KBM-7 (cell line): ENCODE data around the gene SLC16A8.

Experiments used
- DNase-seq: peaks from one replicate; pipeline ENCODE4 v3.0.0-alpha.2; 2015
- in situ Hi-C: fragments of 300-500 bp; cut with MboI; formaldehyde crosslinking; loops from 2 replicates; pipeline ENCODE4 v1.14.3; 2020; ENCODE audit warnings: low sequenced_read_pairs, low pct_unique_long_range_greater_than_20kb, mixed read lengths

Gene SLC16A8

DNA sequence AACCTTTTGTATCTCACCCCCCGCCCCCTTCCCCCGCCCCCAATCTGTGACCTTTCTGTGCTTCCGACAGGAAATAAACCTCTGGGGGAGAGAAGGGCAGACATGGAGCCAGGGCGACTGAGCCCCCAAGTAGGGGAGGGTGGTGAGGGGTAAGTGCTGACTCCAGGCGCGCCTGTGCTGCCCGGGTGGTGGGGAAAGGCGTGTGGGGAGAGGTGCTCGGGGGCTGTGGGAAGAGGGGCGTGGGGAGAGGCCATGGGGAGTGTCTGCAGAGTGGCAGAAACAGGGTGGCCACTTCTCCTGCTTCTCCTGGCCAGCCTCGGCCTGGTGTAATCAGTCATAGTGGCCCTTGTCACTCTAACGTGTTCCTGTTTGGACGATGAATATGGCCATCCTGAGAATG, 8.0 kb downstream of the SLC16A8 start:
- in situ Hi-C loops: no loop called here
- no peak for DNase-seq

DNA sequence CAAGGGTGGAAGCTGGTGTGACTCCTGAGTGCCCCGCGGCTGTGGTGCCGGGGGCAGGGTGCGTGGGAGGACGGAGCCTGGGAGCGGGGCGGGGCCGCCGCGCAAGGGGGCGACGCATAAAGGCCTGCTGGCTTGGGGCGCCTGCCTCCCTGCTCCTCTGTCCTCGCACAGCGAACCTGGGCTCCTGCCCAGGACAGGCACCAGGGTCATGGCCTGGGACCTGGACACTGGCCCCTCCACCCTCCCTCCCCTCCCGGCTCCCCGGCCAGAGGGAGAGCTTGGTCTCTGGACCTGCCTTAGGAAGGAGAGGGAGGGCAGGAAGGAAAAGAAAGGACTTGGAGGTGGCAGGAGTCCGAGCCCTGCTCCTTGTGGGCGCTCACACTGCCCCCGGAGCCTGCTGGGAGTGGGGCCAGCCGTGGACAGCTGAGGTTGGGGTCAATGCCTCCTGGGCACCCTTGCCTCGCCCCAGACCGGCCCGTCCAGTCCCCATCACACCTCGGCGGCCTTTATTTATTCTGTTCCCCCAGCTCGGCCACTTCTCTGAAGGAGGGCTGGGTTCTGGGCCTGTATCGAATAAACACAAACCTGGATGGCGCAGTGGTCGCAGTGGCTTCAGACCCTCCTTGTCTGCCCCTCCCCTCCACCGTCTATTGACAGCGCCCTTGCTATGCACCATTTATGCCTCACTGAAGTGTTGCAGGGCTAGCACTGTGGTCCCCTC, 8.7 kb downstream of the SLC16A8 start:
- no peak for DNase-seq
- in situ Hi-C loops: no loop called here

DNA sequence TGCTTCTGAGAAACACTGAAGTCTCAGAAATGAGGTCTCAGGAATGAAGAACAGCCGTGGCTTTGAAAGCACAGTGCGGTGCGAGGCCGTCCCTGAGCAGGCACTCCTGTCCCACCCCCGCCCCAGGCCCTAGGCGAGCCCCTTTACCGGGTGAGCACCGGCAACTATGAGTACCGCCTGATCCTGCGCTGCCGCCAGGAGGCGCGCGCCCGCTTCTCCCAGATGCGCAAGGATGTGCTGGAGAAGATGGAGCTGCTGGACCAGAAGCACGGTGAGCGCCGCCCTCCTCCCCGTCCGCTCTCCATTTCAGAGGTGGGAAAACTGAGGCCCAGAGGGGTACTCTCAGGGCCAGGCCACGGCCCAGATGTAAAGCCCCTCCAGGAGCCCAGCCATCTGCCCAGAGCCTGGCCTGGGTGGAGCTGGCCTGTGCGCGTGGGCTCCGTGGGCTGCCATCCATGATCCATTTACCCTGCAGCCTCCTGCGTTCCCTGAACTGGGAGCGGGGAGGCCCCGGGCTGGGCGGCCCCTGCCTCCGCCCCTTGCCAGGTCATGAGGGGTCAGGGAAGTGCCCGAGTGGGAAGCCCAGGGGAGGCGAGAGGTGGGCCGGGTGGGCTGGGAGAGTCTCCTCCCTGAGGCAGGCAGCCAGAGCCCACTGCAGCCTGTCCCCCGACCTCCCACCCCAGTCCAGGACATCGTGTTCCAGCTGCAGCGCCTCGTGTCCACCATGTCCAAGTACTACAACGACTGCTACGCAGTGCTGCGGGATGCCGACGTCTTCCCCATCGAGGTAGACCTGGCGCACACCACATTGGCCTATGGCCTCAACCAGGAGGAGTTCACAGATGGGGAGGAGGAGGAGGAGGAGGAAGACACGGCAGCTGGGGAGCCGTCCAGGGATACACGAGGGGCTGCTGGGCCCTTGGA, 9.5 kb downstream of the SLC16A8 start:
- in situ Hi-C loops: no loop called here
- DNase-seq: no peak

DNA sequence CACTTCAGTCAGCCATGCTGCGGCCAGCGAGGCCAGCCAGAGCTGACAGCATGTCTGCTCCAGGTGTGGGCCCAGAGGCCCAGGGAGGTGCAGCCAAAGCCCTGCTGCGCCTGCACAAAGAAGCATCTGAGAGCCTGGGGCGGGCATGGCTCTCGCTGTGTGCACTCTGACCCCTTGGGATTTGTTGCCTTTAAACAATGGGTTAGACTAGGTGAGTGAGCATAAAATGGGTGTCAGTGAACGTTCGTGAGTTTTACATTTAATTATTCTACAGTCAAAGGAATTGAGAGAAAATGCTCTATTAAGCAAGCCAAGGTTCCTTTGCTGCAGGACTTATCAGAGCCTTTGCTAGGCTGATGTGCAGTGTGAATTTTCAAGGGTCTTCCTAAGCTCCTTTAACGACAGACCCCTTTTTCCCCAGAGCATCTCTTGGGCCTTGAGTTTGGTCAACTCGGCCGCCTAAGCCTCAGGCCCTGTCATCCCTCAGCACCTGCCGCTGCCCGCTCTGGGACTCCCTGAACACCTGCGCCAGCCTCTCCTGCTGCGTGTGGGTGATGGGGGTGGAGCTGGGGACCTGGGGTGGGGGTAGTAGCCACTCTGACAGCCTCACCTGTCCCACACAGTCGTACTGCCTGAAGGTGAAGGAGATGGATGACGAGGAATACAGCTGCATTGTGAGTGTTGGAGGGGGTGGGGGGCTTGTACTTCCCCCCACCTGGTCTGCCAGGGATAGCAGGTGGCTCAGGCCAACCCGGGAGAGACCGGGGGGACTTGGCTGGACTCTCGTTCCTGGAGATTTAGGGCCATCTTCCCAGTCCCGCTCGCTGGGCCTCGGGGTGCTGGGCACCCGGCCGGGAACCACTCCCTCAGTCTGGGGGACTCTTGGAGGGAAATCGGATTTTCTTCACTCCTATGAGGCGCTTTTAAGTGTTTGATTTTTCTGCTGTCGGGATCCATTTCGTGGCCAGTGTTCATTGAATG, 10.5 kb downstream of the SLC16A8 start:
- in situ Hi-C loops: no loop called here
- no peak for DNase-seq

DNA sequence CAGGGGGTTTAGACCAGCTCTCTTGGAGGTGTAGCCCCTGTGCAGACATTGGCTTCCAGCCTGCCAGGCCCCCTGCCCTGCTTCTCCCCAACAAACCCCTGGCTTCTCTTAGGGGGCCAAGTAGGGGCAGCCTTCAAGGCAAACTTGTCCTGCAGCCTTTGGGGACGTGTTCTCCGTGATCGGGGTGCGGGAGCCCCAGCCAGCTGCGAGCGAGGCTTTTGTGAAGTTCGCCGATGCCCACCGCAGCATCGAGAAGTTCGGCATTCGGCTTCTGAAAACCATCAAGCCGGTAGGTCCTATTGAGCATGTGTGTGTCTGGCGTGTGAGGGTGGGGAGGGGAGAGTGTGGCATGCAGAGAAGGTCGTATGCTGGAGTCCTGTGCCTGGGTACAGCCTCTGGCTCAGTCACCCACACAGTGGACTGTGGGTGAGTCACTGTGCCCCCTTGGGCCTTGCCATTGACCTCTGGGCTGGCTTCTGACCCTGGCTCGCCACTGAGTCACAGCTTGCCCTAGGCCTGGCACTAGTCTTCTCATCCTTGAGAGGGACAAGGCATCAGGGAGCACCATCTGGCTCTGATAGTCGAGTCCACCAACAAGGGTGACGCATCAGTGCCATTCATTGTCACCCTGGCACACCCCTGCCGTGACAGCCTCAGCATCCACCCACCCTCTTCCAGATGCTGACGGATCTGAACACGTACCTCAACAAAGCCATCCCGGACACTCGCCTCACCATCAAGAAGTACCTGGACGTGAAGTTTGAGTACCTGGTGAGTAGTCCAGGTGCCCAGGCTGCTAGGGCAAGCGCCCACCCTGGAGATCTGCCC, 11.4 kb downstream of the SLC16A8 start:
- no peak for DNase-seq

DNA sequence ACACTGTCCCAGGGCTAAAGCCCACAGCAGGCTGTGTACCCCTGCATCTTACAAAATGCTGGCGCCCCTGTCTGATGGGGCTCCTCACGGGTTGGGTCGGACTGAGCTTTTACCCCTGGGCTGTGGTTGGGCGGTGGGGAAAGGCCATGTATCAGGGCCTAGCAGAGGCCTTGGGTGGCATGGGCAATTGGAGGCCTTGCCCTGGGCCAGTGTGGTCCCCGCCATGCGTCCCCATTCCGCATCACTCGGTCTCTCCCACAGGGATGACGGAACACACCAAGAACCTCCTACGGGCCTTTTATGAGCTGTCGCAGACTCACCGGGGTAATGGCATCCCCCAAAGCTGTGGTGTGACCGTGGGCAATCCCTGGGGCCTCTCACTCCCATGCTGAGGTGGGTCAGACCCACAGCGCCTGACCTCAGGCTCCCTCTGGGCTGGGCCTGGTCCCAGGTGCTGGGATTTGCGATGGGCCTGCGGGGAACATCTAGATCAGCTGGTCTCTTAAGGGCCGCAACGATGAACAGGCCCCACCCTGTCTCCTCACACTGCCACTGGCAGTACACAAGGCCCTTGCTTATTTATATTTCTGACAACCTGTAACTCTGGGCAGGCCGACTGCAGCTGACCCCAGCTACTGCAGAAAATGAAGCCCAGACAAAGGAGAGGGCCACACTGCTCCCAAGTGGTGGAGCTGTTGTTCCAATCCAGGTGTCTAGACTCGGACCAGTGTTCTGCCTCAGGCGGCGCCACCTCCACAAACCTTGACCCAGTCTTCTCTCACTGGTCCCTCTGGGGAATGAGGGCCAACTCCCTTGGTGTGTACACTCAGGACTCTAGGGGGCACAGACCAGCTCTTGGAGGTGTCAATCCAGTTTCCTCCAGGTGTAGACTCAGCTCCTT, 12.3 kb downstream of the SLC16A8 start:
- no peak for DNase-seq
- in situ Hi-C loops: no loop called here

More for the DNA sequence above, 11.4 kb downstream of the SLC16A8 start:
- in situ Hi-C loops: no loop called here

DNA sequence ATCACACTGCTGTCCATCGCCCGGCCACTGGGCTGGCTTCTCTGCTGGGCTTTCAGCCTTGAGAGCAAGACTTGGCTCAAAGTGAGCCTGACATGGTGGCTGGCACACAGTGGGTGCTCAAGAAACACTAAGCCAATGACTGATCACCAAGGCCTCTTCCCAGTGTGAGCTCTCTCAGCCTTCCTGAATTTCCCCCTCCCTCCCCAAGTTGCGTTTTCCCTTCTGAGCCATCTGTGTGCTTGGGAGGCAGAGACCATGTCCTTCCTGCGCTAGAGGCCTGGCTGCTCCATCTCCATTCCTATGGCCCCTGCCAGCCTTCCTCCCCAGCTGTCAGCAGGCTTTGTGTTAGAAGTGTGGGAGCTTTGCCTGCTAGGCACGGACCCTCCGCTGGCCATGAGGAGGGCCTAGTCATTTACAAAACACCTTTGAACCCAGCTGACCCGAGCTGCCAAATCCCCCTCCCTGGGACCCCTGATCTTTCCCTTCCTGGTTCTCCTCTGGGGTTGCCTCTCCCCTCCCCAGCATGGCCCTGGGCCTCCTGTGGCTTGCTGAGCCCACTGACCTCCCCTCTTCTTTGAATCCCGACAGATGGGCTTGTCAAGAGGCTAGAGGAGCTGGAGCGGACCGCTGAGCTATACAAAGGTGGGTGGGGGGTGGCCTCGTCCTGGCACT, 13.6 kb downstream of the SLC16A8 start:
- DNase-seq: no peak
- in situ Hi-C loops: no loop called here

DNA sequence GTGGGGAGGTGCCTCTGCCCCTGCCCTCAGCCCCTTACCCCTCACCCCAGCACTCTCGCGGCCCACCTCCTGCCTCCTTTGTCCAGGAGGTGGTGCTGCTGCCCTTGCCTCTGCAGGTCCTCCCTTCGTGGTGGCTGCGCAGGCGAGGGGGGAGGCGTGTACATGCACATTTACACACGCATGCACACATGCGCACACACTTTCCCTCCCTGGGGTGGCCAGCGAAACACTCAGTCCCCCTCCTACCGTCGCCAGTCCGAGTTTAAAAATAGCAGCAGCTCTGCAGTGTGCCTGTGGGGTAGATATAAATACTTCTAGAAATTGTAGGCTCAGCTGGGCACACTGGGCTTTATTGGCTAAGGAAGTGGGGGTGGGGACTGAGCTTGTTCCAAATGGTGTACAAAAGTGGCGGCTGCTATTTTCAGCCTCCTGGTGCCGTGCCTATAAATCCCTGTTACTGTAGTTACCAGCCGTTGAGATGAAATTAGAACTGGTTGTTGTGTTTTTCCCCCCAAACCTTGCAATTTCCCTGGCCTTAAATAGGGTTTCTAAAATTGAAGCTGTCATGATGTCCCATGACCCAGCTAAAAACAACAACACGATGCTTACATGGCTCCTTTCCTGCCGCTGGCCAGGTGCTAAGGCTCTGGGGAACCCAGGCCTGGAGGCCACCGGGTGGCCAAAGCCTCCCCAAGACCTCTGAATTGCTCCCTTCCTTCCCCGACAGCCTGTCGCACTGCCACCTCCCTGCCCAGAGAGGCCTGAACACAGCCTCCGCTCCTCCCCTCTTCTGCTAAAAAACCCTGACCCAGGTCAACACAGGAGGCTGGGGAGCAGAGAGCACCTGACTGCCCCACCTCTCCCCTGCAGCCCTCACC, 14.4 kb downstream of the SLC16A8 start:
- in situ Hi-C loops: no loop called here
- DNase-seq: peak; percentile 38

DNA sequence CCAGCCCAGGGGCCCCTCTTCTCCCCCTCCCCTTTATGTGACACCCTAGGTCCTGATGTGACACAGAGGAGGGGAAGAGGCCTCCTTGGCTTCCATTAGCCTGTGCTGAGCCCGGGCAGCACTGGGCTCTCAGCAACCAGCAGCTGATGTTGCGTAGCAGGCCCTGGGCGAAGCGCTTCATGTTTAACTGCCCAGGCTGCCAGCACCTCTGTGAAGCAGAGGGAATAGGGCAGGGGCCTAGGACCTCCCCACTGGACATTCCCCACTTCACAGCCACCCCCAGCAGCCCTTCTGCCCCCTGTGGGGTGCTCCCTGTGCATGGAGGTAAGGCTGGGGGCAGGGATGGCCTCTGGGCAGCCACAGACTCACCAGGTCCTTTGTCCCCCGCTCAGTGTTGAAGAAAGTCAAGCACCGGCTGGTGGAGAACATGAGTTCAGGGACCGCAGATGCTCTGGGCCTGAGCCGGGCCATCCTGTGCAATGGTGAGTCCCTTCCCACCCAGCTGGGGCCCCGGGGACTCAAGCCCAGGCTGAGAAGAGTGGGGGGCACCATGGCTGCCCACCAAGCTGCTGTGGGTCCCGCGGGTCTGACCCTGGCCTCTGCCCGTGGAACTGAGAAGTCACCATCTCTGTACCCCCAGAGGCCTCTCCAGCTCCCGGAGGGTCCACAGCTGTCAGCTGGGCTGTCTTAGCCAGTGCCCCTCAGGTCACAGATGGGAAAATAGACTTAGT, 15.2 kb downstream of the SLC16A8 start:
- in situ Hi-C loops: no loop called here
- no peak for DNase-seq

DNA sequence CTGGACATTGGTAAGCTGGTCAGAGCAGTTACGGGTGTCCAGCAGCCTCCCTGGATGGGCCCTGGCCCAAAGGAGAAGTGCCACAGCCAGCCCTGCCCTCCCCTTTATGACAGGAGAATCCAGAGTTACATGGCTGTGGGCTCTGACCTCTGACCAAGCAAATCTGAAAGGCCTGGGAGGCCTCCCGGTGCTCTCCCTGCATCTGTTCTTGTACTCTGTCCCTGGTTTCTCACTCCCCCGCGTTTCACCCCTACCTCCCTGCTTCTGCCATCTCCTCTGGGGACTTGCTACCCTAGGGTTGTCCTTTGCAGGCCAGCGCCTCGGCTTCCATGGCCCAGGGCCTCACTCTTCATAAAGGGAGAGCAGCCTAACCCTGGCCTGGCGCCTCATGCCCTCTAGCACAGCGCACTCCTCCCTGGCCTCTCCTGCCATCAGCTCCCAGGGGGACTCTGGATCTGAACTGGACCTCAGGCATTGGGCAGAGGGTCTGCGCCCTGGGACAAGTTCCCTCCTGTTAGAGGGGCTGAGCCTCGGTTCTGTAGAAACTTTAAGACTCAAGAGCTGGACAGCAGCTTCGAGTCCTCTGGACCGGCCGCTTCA, 16.1 kb downstream of the SLC16A8 start:
- DNase-seq: no peak
- in situ Hi-C loops: no loop called here

DNA sequence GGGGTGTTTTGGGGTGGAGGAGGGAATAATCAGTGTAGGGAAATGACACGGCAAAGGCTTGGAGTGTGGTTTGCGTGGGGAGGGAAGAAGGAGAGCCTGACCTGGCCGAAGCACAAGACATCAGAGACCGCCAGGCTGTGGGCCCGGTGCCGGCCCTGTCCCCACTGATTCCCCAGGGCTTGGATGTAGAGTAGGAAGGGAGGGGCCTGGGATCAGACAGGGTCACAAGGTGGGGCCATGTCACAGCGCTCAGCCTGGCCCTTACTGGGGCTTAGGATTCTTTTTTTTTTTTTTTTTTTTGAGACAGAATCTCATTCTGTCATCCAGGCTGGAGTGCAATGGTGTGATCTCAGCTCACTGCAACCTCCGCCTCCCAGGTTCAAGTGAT, 17.0 kb downstream of the SLC16A8 start:
- in situ Hi-C loops: no loop called here
- no peak for DNase-seq

DNA sequence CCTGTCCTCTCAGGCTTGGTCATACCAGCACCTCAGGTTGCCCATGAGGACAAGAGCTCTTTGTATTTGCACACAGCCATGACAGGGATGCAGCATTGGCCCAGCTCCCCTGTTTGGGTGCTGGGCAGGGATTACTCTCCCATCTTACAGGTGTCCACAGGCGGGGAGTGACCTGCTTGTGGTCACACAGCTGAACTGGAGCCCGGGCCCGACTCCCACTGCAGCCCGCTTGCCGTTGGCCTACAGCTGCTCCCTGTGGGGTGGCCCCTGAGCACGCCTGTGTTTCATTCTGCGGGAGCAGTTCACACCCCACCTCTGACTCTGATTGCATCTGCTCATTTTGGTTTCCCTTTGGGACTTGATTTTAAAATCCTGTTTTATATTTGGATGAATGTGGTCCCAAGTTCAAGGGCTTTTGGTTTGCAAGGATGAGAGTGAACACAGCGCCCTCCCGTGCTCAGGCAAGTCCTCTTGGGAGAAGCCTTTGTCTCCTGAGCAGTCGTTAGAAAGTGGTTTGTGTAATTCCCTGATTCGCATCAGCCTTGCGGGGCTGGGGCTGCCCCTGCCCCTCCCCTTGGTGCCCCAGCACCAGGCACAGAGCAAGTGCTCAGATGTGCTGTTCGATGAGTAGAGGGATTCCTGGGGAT, 17.5 kb downstream of the SLC16A8 start:
- in situ Hi-C loops: no loop called here
- no peak for DNase-seq

DNA sequence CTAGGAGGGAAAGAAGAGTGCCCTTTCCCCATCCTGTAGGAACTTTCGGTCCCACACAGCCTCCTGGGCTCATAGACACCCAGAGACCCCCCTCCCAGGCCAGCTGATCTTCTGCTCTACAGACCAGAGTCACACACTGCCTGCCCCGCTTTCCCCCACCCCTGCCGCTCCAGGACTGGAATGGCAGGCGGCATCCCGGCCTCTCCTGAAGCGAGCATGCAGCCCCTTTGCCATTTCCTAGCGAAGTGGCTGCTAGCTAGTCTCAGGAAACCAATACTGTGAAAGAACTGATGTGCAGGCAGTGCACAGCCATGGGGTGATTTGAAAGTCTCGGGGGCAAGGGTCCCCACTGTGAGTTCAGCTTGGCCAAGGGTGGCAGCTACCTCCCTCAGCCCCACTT, 18.4 kb downstream of the SLC16A8 start:
- no peak for DNase-seq

DNA sequence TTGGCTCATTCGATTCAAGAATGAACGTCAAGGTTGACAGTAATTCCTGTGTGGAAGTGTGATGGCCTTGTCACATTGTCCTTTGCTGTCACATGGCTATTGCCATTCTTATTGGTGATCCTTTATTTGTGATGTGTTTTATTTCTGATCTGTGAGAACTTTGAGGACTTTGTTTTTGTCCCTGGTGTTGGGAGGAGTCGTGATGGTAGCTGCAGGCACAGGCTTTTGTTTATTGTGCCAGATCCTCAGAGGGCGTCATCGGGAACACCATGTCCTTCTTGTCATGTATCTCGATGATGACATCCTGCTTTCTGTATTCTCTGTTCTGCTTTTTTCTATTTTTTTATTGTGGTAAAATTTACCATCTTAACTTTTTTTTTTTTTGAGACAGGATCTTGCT, 21.2 kb downstream of the SLC16A8 start:
- no peak for DNase-seq
- in situ Hi-C loops: no loop called here

More for the DNA sequence above, 18.4 kb downstream of the SLC16A8 start:
- in situ Hi-C loops: no loop called here
